Endothelial cell of umbilical vein (primary cell): ENCODE results near the gene MYH14. TPM values are rescaled to one million over a fixed set of nuclear protein-coding genes. Genes with fewer than 3 reads are reported as not detected.

ENCODE experiments used
- BruUV-seq: library from RNA; stranded (reverse); fragments of 400-500 nt; replicated peaks from 2 replicates; lab custom pipeline; 2021; lab: Mats Ljungman, UMichigan
- CTCF ChIA-PET: fragments of 300-600, 350-600 bp; sonication (Branson Sonifier 250); formaldehyde crosslinking; loops from one replicate; lab custom pipeline; 2021; ENCODE audit warnings: antibody characterized with exemption, inconsistent platforms; lab: Charles Lee
- POLR2A ChIA-PET: fragments of 300-600, 350-600 bp; sonication (Branson Sonifier 250); formaldehyde crosslinking; loops from one replicate; lab custom pipeline; 2021; ENCODE audit warnings: antibody characterized with exemption, inconsistent platforms; lab: Charles Lee
- DNase-seq: peaks from one replicate; pipeline ENCODE4 v3.0.0-alpha.2; 2011; ENCODE audit warnings: low read depth, low spot score
- FAIRE-seq: peaks from 2 replicates; lab custom pipeline; 2011; peaks lifted over from hg19 to GRCh38; lab: Jason Lieb, UNC
- H2AFZ ChIP-seq: 2 replicates; pipeline ENCODE4 v1.6.0; 2012; ENCODE audit warnings: low read depth, low read length, control low read depth, inconsistent platforms
- H3K27ac ChIP-seq: 2 replicates; pipeline ENCODE4 v1.5.1; 2011; ENCODE audit warnings: low read depth, mild to moderate bottlenecking, control low read depth, low read length, moderate library complexity; ENCODE audit not compliant: insufficient read depth
- H3K27me3 ChIP-seq, 2 experiments: 2 replicates each; pipeline versions ENCODE4 v1.6.0 to v1.6.1; 2011; ENCODE audit warnings: low read length in 2 of 2, mixed read lengths in 1 of 2; ENCODE audit not compliant: control insufficient read depth in 2 of 2, insufficient read depth in 2 of 2
- H3K36me3 ChIP-seq, 2 experiments: 2 replicates in 1 of 2; 3 replicates in 1 of 2; pipeline ENCODE4 v1.5.1; 2011; ENCODE audit warnings: low read length in 2 of 2, mild to moderate bottlenecking in 1 of 2, moderate library complexity in 1 of 2; ENCODE audit not compliant: control insufficient read depth in 2 of 2, insufficient read depth in 2 of 2; ENCODE audit errors: extremely low read depth in 1 of 2
- H3K4me1 ChIP-seq: 3 replicates; pipeline ENCODE4 v1.5.1; 2011; ENCODE audit warnings: mild to moderate bottlenecking, low read length; ENCODE audit not compliant: control insufficient read depth, insufficient read depth; ENCODE audit errors: extremely low read depth
- H3K4me2 ChIP-seq: 2 replicates; pipeline ENCODE4 v1.6.1; 2011; ENCODE audit warnings: low read length, control low read depth, mixed read lengths; ENCODE audit not compliant: insufficient read depth
- H3K4me3 ChIP-seq, 3 experiments: fragments of 200-600 bp in 1 of 3; sonication (generic), shearing (Covaris generic) in 1 of 3; replicated peaks in 1 of 3; 2 replicates each; pipeline ENCODE4 v1.5.1; 2011 to 2016; ENCODE audit warnings: control low read depth in 3 of 3, low read length in 3 of 3, mild to moderate bottlenecking in 2 of 3, inconsistent platforms in 1 of 3, low read depth in 1 of 3, moderate library complexity in 1 of 3; ENCODE audit not compliant: insufficient read depth in 1 of 3
- H3K79me2 ChIP-seq: 2 replicates; pipeline ENCODE4 v1.6.0; 2012; ENCODE audit warnings: low read length, inconsistent platforms; ENCODE audit not compliant: control insufficient read depth, insufficient read depth
- H3K9ac ChIP-seq: replicated peaks from 2 replicates; pipeline ENCODE3; 2011; ENCODE audit warnings: low read length, control low read depth; ENCODE audit not compliant: insufficient read depth; ENCODE audit errors: extremely low read depth
- H3K9me1 ChIP-seq: replicated peaks from 3 replicates; pipeline ENCODE4 v1.6.0; 2011; ENCODE audit warnings: mild to moderate bottlenecking, low read length; ENCODE audit not compliant: control insufficient read depth, insufficient read depth; ENCODE audit errors: extremely low read depth
- H3K9me3 ChIP-seq: replicated peaks from 2 replicates; pipeline ENCODE4 v1.5.1; 2012; ENCODE audit warnings: low read length, inconsistent platforms; ENCODE audit not compliant: control insufficient read depth, insufficient read depth
- H4K20me1 ChIP-seq: replicated peaks from 2 replicates; pipeline ENCODE3; 2011; ENCODE audit warnings: mild to moderate bottlenecking, low read length; ENCODE audit not compliant: control insufficient read depth, insufficient read depth; ENCODE audit errors: extremely low read depth
- EZH2 ChIP-seq: IDR thresholded peaks from 2 replicates; pipeline ENCODE4 v1.6.1; 2012; ENCODE audit warnings: borderline replicate concordance, low read depth, mild to moderate bottlenecking, moderate library complexity, low read length, inconsistent platforms; ENCODE audit not compliant: severe bottlenecking
- FOS ChIP-seq: IDR thresholded peaks from 2 replicates; pipeline ENCODE4 v1.6.1; 2011; ENCODE audit warnings: mild to moderate bottlenecking, low read length, moderate library complexity, borderline replicate concordance; ENCODE audit not compliant: insufficient read depth
- GATA2 ChIP-seq: IDR thresholded peaks from 2 replicates; pipeline ENCODE4 v1.7.0; 2011; ENCODE audit warnings: low read depth, mild to moderate bottlenecking, moderate library complexity, mixed read lengths, low read length; ENCODE audit not compliant: insufficient read length, insufficient read depth
- JUN ChIP-seq: IDR thresholded peaks from 2 replicates; pipeline ENCODE4 v1.6.1; 2011; ENCODE audit warnings: borderline replicate concordance, low read depth; ENCODE audit not compliant: insufficient read length, insufficient read depth
- MAX ChIP-seq: IDR thresholded peaks from 2 replicates; pipeline ENCODE4 v1.6.1; 2011; ENCODE audit not compliant: insufficient read depth, insufficient read length
- MYC ChIP-seq: IDR thresholded peaks from one replicate; pipeline ENCODE4 v1.6.1; 2011; ENCODE audit warnings: mild to moderate bottlenecking, low read depth, low read length
- POLR2A ChIP-seq: IDR thresholded peaks from 2 replicates; pipeline ENCODE4 v1.6.1; 2012; ENCODE audit warnings: low read depth, mild to moderate bottlenecking, control low read depth, low read length
- POLR2AphosphoS5 ChIP-seq: IDR thresholded peaks from 2 replicates; pipeline ENCODE4 v1.6.1; 2012; ENCODE audit warnings: low read depth, mild to moderate bottlenecking, control low read depth, low read length, moderate library complexity; ENCODE audit not compliant: insufficient read depth
- dilution Hi-C: fragments of 300-500 bp; cut with MboI; formaldehyde crosslinking; loops from one replicate; pipeline ENCODE4 v1.15.0; 2019; ENCODE audit warnings: low sequenced_read_pairs; ENCODE audit not compliant: extremely low pct_ligation_motif_present
- intact Hi-C: fragments of 100-400 bp; cut with micrococcal nuclease; formaldehyde crosslinking; loops from one replicate; pipeline ENCODE4 v1.10.0; 2022
- polyA plus RNA-seq, 4 experiments: library from polyadenylated mRNA; depleted of rRNA in 3 of 4; stranded (reverse) in 3 of 4; unstranded in 1 of 4; fragments of >200 nt; gene quantifications; 2 replicates each; pipeline versions ENCODE4 v1.2.1 to v1.2.3, GENCODE V29; 2011 to 2012; ENCODE audit warnings: missing spikeins in 1 of 4
- total RNA-seq: library from RNA; stranded (reverse); gene quantifications from 2 replicates; pipeline ENCODE4 v1.2.3, GENCODE V29; 2021
- TF ChIP-seq, protein P1 (sequence below), 2 donors: IDR thresholded peaks; 1 replicate in 1 of 2; 2 replicates in 1 of 2; pipeline ENCODE4 v1.5.1; 2011; ENCODE audit warnings: low read length in 2 of 2, mild to moderate bottlenecking in 2 of 2, moderate library complexity in 2 of 2, control low read depth in 1 of 2, inconsistent platforms in 1 of 2, low read depth in 1 of 2; ENCODE audit not compliant: insufficient read depth in 1 of 2; ENCODE audit errors: extremely low read depth in 1 of 2

MYH14 gene
- total and polyA plus RNA-seq, 2 donors (not counting 3 experiments of a cell fraction or from before 2014, with no cell fraction given): 0.13 TPM; not detected in 1

DNA sequence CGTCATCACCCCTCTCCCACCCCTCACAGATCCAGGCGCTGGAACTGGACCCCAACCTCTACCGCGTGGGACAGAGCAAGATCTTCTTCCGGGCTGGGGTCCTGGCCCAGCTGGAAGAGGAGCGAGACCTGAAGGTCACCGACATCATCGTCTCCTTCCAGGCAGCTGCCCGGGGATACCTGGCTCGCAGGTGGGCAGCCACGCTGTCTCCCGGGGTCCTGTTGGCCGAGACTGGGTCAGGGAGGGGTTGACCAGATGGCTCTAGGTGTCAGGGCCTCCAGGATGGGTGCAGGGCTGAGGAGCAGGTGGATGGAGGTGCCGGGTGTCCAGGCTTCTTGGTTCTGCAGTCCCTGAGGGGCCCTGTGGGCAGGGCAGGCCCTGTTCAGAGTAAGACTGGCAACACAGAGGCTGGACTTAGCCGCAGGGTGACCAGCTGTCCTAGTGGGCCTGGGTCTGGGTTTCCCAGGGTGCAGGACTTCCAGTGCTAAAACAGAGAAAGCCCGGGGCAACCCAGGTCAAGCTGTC lies 58.1 kb downstream of the MYH14 start:
- Histone ChIP-seq H3K9me3 (no peaks in the 10 kb centered on the region), H3K27me3 (no peaks in the 10 kb centered on the region), H4K20me1 (no peaks in the 10 kb centered on the region), H2AFZ (no peak overlapping the region), H3K4me3 (no peak overlapping the region), H3K9me1 (no peaks in the 10 kb centered on the region), H3K4me2 (no peak overlapping the region), H3K36me3 (no peaks in the 10 kb centered on the region), H3K4me1 (no peaks in the 10 kb centered on the region), H3K27ac (no peak overlapping the region), H3K79me2 (no peaks in the 10 kb centered on the region), H3K9ac (no peak overlapping the region)
- FAIRE-seq (no peak), DNase-seq (no peak)
- TF ChIP-seq MYC: no peak
- TF ChIP-seq JUN: no peak
- no peak for TF ChIP-seq POLR2AphosphoS5
- no peak for TF ChIP-seq GATA2
- intact Hi-C loops: no loop called here
- POLR2A ChIA-PET: no interaction called here
- dilution Hi-C loops: no loop called here
- CTCF ChIA-PET: interaction anchor here (3.5 to 4.6 kb wide), 2 partner anchors 9 to 67 kb away, joined by 19 to 39 read pairs; partner anchors contain the start of gene KCNC3
- BruUV-seq: no TSS peak

DNA sequence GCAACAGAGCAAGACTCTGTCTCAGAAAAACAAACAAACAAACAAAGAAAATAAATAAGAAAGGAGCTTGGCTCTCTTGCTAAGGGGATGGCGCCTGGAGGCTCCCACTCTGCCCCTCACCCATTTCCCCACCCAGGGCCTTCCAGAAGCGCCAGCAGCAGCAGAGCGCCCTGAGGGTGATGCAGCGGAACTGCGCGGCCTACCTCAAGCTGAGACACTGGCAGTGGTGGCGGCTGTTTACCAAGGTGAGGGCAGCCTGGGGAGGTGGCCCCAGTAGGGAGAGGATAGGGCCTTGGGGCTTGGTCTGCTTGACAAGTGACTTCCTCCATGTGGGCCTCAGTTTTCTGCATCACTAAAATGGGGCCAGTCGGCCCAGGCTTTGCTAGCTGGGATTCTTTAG lies 59.8 kb downstream of the MYH14 start:
- Histone ChIP-seq H3K79me2 (no peaks in the 10 kb centered on the region), H3K4me1 (no peaks in the 10 kb centered on the region), H3K27me3 (no peaks in the 10 kb centered on the region), H3K4me2 (no peak overlapping the region), H3K27ac (no peak overlapping the region), H3K9me3 (no peaks in the 10 kb centered on the region), H3K4me3 (no peak overlapping the region), H3K9me1 (no peaks in the 10 kb centered on the region), H2AFZ (no peak overlapping the region), H3K36me3 (no peaks in the 10 kb centered on the region), H4K20me1 (no peaks in the 10 kb centered on the region), H3K9ac (no peak overlapping the region)
- TF ChIP-seq, protein P1, sequence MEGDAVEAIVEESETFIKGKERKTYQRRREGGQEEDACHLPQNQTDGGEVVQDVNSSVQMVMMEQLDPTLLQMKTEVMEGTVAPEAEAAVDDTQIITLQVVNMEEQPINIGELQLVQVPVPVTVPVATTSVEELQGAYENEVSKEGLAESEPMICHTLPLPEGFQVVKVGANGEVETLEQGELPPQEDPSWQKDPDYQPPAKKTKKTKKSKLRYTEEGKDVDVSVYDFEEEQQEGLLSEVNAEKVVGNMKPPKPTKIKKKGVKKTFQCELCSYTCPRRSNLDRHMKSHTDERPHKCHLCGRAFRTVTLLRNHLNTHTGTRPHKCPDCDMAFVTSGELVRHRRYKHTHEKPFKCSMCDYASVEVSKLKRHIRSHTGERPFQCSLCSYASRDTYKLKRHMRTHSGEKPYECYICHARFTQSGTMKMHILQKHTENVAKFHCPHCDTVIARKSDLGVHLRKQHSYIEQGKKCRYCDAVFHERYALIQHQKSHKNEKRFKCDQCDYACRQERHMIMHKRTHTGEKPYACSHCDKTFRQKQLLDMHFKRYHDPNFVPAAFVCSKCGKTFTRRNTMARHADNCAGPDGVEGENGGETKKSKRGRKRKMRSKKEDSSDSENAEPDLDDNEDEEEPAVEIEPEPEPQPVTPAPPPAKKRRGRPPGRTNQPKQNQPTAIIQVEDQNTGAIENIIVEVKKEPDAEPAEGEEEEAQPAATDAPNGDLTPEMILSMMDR (IDR thresholded peaks at IDR 0.05; ENCODE audit: extremely low read depth in 1 of 2, insufficient read depth in 1 of 2, low read depth in 1 of 2, low read length in 2 of 2): no peak
- TF ChIP-seq FOS (no peak), POLR2AphosphoS5 (no peak), MYC (no peak), EZH2 (no peak), JUN (no peak), POLR2A (no peak), GATA2 (no peak), MAX (no peak)
- FAIRE-seq: no peak
- intact Hi-C loops (no loop called here), dilution Hi-C loops (no loop called here)
- no peak for DNase-seq
- BruUV-seq: no TSS peak
- ChIA-PET CTCF (interaction anchor here (0.6 to 4.6 kb wide), 3 partner anchors 11 to 65 kb away, joined by 3 to 39 read pairs (median 19); partner anchors contain the start of gene KCNC3), POLR2A (no interaction called here)
